Fibroblast of skin of scalp (primary cell): Measurements from ENCODE around the gene HAUS1. TPM values are rescaled to one million over a fixed set of nuclear protein-coding genes. Genes with fewer than 3 reads are reported as not detected.
A peak's percentile ranks its signal among the peaks of the same experiment; 100 is the strongest.
"Not testable (repeated sequence)": the region's sequence is repeated elsewhere in the genome, so short reads cannot be mapped to it uniquely, and the experiment has no call there.

Experiments used
- DNase-seq: peaks from one replicate; pipeline ENCODE4 v3.0.0-alpha.2; 2013
- polyA plus RNA-seq, 2 experiments: library from polyadenylated mRNA; unstranded; fragments of 120-200 nt; gene quantifications; one replicate each; pipeline ENCODE4 v1.2.1, GENCODE V29; 2013; ENCODE audit not compliant: insufficient read length in 2 of 2

Gene HAUS1, protein sequence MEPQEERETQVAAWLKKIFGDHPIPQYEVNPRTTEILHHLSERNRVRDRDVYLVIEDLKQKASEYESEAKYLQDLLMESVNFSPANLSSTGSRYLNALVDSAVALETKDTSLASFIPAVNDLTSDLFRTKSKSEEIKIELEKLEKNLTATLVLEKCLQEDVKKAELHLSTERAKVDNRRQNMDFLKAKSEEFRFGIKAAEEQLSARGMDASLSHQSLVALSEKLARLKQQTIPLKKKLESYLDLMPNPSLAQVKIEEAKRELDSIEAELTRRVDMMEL
- 36.8 TPM for polyA plus RNA-seq (2013, experiment 1 of 2; ENCODE audit: insufficient read length)
- polyA plus RNA-seq (2013, experiment 2 of 2; ENCODE audit: insufficient read length): 33.3 TPM

DNA sequence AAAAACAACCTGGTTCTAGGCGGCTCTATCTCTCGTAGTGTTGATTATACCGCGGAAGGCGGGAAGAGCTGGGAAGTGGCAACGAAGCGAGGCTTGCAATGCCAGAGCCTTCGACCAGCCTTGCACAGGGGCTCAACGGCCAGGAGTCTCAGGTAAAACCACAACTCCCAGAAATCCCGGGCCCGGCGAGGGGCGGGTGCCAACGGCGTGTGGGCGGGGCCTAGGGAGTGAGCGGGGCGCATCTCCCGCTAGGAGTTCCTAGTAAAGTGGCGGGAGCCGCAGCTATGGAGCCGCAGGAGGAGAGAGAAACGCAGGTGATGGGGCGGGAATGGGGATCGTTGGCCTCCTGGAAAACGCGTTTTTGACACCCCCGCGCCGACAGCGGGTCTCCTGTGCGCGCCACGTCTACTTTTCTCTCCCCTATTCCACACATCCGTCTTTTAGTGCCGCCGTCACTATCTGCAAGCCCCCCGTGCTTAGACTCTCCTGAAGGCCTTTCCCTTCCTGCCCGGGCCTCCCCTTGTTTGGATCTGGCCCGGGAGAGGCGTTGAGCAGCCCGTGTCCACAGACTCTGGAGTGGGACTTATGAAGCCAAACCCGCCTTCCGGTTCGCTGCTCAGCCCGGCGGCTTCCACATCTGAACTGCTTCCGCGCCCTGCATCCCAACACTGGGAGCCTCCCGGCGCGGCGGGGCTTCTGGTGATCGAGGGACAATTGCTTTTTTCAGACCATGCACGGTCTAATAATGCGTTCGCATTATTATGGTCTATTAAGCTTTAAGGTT is at the start of gene HAUS1:
HAUS1 (plus strand) TSS at position 258 of the 784 bp plus-strand sequence; CDS start at position 285, 27 bp downstream.
- peak; percentile 84 for DNase-seq

DNA sequence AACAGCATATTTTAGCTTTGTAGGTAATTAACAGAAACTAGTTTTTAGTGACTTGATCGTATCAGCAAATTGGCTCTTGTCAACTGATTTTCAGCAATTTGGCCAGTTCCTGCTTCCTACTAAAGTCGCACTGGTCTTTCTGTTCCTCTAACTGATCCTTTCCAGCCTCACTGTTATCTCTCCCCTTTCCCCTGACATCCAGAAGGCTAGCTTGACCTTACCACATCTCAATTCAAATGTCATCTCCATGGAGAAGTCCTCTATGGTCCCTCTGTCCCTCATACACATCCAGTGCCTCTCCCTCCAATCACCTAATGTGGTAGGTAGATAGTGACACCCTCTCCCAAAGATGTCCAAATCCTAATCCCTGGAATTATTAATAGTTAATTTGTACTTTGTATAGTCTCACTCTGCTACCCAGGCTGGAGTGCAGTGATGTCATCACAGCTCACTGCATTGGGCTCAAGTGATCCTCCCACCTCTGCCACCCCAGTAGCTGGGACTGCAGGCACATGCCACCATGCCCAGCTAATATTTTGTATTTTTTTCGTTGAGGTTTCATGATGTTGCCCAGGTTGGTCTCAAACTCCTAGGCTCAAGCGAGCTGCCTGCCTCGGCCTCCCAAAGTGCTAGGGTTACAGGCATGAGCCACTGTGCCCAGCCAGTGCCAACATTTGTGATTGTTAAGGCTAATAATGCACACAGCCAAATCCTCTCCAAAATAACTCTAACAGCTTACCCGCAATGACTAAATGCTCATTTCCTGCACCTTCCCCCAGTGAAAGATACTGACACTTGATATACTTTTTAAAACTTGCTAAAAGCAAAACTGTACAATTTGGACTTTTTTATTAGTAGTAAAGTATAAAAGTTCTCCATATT is 49.0 kb upstream of the HAUS1 start:
- no peak for DNase-seq

DNA sequence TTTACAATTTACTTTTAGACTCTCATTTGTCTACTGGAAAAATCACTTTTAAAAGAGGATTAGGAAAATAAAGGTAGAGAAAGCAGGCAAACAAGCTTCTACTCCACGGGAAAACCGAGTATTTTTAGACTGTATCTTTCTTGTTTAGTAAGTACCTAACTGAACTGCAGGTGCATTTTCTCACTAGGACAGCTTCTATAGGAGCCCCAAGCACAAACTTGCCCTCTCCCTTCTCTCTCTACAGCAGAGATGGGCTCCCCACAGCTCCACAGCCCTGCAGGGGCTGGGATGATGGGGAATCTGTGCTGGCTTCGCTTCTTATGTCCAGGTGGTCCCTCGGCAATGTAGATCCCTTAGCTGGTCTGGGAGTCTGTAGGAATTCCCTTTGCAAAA is 48.4 kb upstream of the HAUS1 start:
- DNase-seq: no peak

DNA sequence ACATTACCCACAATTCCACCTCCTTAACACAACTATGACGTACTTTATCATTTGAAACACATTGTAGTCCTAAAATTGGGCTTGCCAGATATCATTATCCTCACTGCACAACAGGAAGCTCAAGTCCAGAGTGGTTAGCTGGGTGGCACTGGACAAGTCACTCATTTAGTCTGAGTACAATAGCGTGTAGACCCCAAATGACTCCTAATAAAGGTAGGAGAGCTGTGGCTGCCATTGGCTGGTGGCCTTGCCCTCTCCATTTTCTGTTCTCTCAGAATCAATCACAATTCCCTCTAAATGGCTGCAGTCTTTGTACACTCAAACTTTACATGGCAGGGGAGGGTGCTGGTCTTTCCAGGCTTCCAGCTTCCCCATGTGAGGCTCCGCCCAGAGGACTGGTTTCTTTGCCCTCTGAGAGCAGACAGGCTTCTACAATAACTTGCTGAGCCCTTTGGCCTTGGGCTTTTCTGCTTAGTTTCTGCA is 43.8 kb upstream of the HAUS1 start:
- DNase-seq: no peak

DNA sequence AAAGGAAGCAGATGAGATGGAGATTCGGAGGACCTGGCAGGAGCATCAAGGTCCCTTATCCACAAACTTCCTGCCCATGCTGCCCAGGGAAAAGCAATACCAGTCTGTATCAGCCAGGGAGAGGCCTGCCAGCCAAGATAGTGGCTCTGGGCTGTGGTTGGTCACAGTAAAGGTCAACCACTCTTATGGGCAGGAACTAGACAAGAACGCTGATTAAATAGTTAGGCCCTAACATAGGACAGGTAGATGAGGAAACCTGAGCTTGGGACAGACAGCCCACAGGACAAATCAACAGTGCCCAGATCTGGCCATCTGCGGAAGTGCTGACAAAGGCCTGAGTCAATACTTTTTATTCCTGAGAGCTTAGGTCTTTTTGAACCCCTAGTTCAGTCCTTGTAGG is 42.8 kb upstream of the HAUS1 start:
- DNase-seq: no peak

DNA sequence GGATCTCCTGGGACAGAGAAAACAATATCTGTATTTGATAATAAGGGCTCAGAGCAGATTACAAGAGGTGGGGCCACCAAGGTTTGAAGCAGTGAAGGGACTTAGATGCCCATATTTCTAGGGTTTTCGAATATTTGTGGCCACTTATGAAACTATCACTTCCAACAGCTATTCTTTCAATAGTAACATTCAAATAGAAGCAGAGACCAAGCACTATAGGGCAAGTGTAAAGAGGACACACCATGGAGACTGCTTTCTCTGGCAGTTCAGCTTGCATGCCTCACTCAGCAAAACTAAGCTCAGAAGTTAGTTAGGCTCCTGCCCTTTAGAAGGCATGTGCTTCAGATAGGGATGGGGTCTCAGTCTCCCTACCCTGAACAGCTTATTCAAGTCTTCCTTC is 42.4 kb upstream of the HAUS1 start:
- no peak for DNase-seq

DNA sequence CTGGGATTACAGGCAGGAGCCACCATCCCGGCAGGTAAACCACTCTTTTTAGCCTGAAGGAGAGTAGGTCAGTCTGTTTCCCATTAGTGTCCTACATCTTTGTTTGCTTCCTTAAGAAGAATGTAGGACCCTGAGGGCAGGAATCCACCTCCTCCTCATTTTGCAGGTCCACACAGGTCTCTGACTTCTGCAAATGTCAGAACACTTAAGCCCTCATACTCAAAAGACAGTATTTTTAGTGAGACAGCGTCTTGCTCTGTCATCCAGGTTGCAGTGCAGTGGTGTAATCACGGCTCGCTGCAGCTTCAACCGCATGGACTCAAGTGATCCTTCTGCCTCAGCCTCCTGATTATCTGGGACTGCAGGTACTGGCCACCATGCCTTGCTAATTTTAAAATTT is 41.4 kb upstream of the HAUS1 start:
- no peak for DNase-seq

DNA sequence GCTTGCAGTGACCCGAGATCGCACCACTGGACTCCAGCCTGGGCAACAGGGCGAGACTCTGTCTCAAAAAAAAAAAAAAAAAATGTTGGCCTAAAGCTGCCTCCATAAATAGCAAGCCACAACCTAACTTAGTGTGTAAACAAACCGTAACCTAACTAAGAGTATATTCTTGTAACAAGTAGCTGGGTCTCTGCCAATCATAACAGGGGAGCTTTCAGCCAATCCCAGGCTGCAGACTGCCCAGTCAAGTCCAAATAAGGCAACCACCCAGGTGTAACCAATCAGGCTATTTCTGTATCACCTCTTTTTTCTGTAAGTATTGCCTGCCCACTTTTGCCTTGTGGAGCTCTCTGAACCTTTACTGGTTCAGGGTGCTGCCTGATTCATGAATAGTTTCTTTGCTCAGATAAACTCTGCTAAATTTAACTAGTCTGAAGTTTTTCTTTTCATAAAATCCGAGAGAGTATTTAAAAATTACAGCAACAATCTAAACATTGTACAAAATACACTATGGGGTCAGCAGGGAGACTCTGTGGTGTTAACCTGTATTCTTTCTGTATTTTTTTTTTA is 36.7 kb upstream of the HAUS1 start:
- DNase-seq: peak; percentile 7

DNA sequence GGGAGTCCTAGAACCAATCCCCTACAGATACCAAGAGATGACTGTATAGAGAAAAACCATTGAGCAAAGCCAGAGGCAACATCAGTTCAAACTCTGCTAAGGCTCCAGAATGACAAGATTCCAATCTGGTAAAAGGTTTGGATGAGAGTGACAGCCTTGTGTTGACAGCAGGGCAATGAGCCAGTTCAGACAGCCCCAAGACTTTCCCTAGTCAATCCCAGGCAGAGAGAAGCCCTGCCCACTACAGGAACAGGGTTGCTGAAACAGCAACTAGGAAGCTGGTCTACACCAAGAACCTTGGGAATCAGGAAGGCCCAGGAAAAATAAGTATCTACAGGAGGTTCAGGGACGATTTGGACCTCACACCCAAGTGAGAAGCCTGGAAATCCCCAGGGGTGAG is 35.4 kb upstream of the HAUS1 start:
- no peak for DNase-seq

DNA sequence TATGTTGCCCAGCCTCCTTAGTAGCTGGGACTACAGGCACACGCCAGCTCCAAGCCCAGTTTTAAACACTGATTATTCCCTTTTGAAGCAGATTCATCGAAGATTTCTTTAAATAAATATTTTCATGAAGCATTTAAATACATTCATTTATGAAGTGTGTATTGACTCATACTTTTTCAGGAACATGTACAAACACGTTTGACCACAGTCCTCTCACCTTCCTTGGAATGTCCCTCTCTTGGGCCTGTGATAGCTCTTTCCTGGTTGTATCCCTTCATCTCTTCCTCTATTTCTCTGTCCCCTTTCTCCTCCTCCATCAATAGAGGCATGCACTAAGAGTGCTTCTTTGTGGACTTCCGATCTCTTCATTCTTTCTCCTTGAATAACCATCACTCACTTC is 34.7 kb upstream of the HAUS1 start:
- DNase-seq: no peak

DNA sequence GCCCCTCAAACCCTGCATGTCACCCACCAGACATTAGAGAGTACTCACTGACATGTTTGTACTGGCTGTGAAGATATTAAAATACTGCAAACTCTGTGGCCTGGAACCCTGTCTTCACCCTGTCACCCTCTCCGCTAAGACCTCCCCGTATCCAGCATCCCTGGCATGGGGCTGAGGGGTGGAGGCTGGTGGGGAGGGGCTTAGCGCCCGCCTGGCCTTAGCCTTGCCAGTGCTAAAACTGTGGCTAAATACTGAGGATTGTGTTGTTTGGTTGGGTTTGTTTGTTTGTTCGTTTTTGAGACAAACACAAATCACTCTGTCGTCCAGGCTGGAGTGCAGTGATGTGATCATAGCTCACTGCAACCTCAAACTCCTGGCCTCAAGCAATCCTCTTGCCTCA is 34.0 kb upstream of the HAUS1 start:
- DNase-seq: no peak

DNA sequence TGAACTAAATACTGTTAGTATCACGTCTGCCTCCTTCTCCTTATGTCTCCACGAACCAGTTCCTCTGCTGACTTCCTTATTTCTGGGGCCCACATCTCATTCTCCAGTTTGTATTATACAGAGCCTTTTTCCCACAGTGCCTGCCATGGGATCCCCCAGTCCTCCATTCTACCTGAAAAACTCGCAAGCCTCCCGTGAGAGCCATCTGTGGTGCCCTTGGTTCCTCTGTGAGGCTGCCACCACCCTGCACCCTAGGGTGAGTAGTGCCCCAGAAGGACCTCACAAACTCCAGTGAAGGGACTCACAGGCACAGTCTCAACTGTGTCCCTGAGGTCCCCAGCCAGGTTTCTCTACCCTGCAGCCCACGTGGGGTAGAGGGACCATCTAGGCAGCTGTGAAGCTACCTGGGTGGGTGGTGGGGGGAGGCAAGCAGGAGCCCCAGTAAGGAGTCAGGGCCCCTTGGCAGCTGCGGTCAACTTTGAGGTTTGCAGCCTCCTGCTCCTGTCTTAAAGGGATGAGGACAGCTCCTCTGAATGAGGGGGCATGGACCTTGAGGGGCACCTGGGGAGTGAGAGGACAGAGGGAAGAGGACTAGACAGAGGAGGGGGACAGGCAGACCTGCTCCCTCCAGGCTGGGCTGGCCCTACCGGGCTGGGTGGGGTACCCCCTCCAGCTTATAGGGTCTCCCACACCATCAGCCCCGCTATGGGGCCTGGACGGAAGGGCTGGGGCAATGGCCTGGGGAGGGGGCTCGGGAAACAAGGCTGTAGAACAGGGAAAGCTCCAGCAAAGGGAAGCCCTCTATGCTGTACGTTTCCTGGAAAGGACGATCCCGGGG is 33.2 kb upstream of the HAUS1 start:
- DNase-seq: no peak

DNA sequence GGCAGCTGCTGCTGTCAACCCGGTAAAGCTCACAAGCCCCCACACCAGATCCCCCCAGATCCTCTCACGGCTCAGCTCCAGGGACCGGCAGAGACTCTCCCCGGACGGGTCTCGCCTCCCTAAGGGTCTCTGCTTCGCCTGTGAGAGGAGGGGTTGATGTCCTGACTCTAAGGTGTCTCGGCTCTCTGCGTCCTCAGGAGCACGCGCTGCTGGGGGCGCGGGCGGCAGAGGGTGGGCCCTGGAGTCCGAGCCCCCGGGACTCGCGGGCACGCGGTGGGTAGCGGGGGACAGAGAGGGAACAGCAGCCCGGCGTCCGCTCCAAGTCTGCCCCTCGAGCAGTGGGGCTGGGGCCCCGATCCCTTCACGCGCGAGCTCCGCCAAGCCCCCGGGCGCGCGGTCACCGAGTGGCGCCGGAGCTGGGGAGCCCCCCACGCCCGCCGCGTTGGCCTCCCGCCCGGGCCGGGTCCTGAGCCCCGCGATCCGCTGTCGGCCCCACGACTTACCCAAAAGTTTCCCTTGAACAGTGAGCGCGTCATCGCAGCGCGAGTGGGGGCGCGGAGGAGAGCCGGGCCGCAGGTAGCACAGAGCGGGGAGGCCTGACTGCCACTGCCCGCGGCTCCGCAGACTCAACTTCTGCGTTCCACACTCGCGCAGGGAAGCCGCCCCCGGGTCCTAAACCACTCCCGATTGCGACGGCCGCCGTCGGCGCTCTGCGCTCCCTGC is 32.4 kb upstream of the HAUS1 start, which contains the start of gene PSTPIP2:
PSTPIP2 (minus strand) TSS at position 608 of the 723 bp plus-strand sequence; CDS start at position 536, 72 bp downstream.
- DNase-seq: peak; percentile 64

DNA sequence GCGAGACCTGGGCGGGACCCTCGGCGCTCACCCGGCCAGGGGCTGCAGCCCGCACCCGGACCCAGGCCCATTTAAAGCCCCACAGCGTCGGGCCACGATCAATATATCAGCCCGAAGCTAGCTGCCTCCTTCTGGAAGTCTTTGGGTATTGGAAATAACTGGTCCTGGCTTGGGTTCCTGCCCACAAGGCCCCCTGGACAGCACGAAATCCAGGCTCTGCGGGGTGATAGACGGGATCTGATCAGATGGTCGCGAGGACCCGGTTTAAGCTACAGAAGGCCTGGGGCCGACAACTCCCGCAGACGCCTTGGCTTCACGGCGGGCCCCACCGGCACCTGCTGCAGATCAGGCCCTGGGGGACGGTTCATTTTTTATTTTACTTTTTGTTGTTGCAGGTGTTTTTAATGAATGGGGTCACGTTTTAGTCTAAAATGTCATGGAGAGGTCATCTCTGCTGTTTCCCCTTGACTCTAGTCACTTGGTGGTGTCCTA is 31.8 kb upstream of the HAUS1 start:
- DNase-seq: no peak

DNA sequence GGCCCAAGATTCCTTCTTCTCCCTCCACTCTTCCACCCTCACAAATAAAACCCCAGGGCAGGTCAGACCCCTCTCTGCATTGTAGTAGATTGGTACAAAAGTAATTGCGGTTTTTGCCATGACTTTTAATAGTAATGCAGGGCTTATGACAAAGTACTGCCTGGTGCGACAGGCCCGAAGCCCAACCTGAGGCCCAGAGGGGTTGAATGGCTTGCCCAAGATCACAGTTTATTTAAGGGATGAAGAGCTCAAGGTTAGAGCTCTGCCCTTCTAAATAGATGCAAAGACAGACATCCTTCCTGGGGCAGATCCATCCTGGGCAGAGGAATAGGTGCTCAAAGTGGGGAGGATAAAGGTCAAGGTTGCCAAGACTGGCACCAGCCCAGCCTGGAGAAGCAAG is 31.2 kb upstream of the HAUS1 start:
- no peak for DNase-seq

DNA sequence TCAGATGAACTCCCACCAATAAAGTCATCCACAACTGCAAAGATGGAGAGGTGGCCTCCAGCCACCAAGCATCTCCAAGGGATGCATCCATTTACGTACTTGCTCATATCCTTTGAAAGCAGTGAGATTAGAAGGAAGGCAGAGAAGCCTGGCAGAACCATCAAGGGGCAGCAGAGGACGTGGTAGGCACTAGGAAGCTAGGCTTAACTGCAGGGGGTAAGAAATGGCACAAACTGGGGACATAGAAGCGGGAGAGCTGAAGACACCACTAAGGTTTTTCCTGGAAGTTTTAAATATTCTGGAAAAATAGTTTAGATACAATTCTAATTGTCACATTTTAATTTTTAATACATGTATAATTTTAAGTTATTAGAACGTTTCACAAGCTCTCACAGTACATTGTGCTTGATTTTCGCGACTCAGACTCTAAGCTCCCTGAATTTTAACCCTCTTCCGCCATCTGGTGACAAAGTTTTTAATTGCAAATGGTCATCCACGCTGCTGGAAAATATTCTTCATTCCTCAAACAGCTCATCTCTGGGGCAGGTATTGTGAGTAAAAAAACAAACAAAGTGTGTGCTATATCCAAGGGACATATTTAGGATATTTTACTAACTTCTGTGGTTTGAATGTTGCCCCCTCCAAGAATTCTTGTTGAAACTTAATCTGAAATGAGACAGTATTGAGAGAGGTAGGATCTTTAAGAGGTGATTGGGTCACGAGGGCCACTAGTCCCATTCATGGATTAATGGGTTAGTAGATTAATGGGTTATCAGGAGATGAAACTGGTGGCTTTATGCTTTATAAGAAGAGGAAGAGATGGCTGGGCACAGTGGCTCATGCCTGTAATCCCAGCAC is 30.5 kb upstream of the HAUS1 start:
- peak; percentile 75 for DNase-seq

DNA sequence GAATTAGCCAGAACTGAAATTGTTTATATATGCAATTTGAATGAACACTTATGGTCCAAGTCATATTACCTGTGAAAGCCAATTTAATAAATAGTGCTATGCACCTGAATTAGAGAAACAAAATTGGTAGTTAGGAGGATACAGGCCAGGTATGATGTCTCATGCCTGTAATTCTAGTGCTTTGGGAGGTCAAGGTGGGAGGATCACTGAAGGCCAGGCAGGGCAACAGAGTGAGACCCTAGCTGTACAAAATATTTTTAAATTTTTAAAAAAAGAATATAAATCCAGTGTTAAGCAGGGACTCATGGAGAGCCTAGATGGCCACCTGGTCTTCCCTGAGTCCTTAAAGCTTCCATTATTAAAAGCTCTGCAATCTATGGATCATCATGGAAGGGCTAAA is 24.8 kb upstream of the HAUS1 start:
- no peak for DNase-seq

DNA sequence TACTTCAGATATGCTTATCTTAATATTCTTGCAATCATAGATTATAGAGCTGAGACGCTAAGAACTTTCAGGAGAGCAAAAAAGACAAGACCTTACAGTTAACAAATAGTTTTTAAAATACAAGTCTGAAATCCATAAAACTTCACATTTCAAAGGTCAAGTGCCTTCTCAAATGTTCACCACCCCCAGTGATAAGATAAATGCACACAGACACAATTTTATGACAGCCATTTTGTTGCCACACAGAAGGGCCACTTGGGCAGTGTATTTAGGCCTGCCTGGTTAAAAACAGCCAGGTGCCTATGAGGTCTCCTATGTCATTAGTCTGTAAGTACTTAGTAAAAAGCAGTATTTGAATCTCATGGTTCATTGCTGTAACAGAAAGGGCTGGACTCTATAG is 24.0 kb upstream of the HAUS1 start:
- no peak for DNase-seq

DNA sequence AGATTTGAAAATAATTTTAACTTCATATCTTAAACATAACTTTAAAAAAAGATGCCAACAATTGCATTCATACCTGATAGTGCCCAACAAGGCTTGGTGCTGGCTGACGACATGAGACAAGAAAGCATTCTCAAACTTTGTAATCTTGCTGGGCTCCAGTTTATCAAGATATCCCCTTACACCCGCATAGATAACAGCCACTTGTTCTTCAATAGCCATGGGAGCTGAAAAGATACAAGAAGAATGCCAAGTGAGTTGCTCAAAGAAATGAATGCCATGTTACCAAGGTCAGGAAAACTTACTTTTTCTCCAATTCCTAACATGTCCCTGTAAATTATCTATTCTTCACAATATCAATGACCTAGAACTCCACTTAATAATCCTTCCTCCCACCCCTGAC is 19.8 kb upstream of the HAUS1 start:
- no peak for DNase-seq

DNA sequence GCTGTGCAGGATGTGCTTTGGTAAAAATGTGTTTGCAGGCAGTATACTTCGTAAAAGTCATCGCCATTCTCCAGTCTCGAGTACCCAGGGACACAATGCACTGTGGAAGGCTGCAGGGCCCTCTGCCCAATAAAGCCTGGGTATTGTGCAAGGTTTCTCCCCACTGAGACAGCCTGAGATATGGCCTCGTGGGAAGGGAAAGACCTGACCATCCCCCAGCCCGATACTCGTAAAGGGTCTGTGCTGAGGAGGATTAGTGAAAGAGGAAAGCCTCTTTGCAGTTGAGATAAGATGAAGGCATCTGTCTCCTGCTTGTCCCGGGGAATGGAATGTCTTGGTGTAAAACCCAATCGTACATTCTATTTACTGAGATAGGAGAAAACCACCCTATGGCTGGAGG is 15.7 kb upstream of the HAUS1 start:
- not testable (repeated sequence) for DNase-seq
